Measurements from ENCODE around the gene GALNT14. TPM values are rescaled to one million over a fixed set of nuclear protein-coding genes. Genes with fewer than 3 reads are reported as not detected.

Gene GALNT14
- total and polyA plus RNA-seq, 9 donors, result 0.28 to 9.8 (median 1.6) TPM; not detected in 3

- Histone ChIP-seq H3K36me3 (no peaks in the 10 kb centered on the region), H3K4me1 (ENCODE audit: insufficient read depth) (no peaks in the 10 kb centered on the region), H3K27me3 (no peaks in the 10 kb centered on the region), H3K27ac (no peak overlapping the region), H3K9me3 (no peaks in the 10 kb centered on the region), H3K4me3 (no peak overlapping the region)
- intact Hi-C loops (cut with DNase I), result no loop called here
- 64 to 71% (median 69%) methylated on average over 5 of the region's 5 CpGs for WGBS, 3 donors
- TF ChIP-seq EP300 (IDR thresholded peaks at IDR 0.05) (no peak), POLR2A (IDR thresholded peaks at IDR 0.05) (no peak), CTCF (IDR thresholded peaks at IDR 0.05) (no peak)
- DNase-seq, result no peak
Observed at GRCh38 chr2:31065356-31065755, 72.9 kb downstream of the GALNT14 start.

- H3K4me1 ChIP-seq (ENCODE audit: insufficient read depth), result no peaks in the 10 kb centered on the region
- no peaks in the 10 kb centered on the region for H3K36me3 ChIP-seq
- H3K9me3 ChIP-seq, result no peaks in the 10 kb centered on the region
- no peak overlapping the region for H3K4me3 ChIP-seq
- no peaks in the 10 kb centered on the region for H3K27me3 ChIP-seq
- intact Hi-C loops (cut with DNase I), result no loop called here
- DNase-seq, result no peak
- TF ChIP-seq EP300 (IDR thresholded peaks at IDR 0.05) (no peak), POLR2A (IDR thresholded peaks at IDR 0.05) (no peak), CTCF (IDR thresholded peaks at IDR 0.05) (no peak)
- WGBS, 3 donors, result 87 to 93% (median 88%) methylated on average over 6 of the region's 6 CpGs
- no peak overlapping the region for H3K27ac ChIP-seq
Observed at GRCh38 chr2:31060397-31060796, 77.8 kb downstream of the GALNT14 start.

- intact Hi-C loops (cut with DNase I), result no loop called here
- H3K27me3 ChIP-seq, result no peaks in the 10 kb centered on the region
- H3K4me1 ChIP-seq (ENCODE audit: insufficient read depth), result no peaks in the 10 kb centered on the region
- H3K36me3 ChIP-seq, result no peaks in the 10 kb centered on the region
- TF ChIP-seq POLR2A (IDR thresholded peaks at IDR 0.05) (no peak), CTCF (IDR thresholded peaks at IDR 0.05) (no peak), EP300 (IDR thresholded peaks at IDR 0.05) (no peak)
- WGBS, 3 donors, result 80 to 84% (median 82%) methylated on average over 13 of the region's 13 CpGs
- no peak overlapping the region for H3K4me3 ChIP-seq
- H3K9me3 ChIP-seq, result no peaks in the 10 kb centered on the region
- no peak overlapping the region for H3K27ac ChIP-seq
- DNase-seq, result no peak
Observed at GRCh38 chr2:31058096-31059035, 79.9 kb downstream of the GALNT14 start.

GRCh38 chr2:31057691-31058090 is 80.5 kb downstream of the GALNT14 start:
- Histone ChIP-seq H3K27ac (no peak overlapping the region), H3K4me1 (ENCODE audit: insufficient read depth) (no peaks in the 10 kb centered on the region), H3K36me3 (no peaks in the 10 kb centered on the region), H3K4me3 (no peak overlapping the region), H3K9me3 (no peaks in the 10 kb centered on the region), H3K27me3 (no peaks in the 10 kb centered on the region)
- intact Hi-C loops (cut with DNase I), result no loop called here
- no peak for TF ChIP-seq CTCF (IDR thresholded peaks at IDR 0.05)
- TF ChIP-seq POLR2A (IDR thresholded peaks at IDR 0.05), result no peak
- no peak for TF ChIP-seq EP300 (IDR thresholded peaks at IDR 0.05)
- 69 to 91% (median 75%) methylated on average over 3 of the region's 3 CpGs for WGBS, 3 donors
- no peak for DNase-seq

Measured in ovary (tissue), 9 donors.